Tibial nerve (tissue), 4 donors: ENCODE results near the gene COL28A1.

ENCODE experiments used
- CTCF ChIP-seq, 5 experiments: fragments of 200-600 bp in 3 of 5; fragments of 450-650 bp in 2 of 5; sonication (generic) in 3 of 5; IDR thresholded peaks; one replicate each; pipeline ENCODE4 v1.5.1; 2016 to 2019; ENCODE audit warnings: antibody characterized with exemption in 5 of 5, mild to moderate bottlenecking in 3 of 5, moderate library complexity in 2 of 5
- EP300 ChIP-seq, 2 donors: sonication (generic); formaldehyde crosslinking; IDR thresholded peaks; one replicate each; pipeline ENCODE4 v1.6.1; 2017; ENCODE audit warnings: antibody characterized with exemption in 2 of 2, mild to moderate bottlenecking in 1 of 2

- TF ChIP-seq EP300 (IDR thresholded peaks at IDR 0.05) (no peak), CTCF (IDR thresholded peaks at IDR 0.05) (no peak)
Measured at GRCh38 chr7:7309203-7309602, 226.5 kb downstream of the COL28A1 start.
